GM18870 (cell line): ENCODE measurements around the gene POLD3.

Source experiments
- ATAC-seq: cut with Tn5 transposase; IDR thresholded peaks from one replicate; pipeline ENCODE4 v1.9.1; 2021; ENCODE audit warnings: moderate library complexity; ENCODE audit not compliant: unreplicated experiment

Gene POLD3

DNA sequence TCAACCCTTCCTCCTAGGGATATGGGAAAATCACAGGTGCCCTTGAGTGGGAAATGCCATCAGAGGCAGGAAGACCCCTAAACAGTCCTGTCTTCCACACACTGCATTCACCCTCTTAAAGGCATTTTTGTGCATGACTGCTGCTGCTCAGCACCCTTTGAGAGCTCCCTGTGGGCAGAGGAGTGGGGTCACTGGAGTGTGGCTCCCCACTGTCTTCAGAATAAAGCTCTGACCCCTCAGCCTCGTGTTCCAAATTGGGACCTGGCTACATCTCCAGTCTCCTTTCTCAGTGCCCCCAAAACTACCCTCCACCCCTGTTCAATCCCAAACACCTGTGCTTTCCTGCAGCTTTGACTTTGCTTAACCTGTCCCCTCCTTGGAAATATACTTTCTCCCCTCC, 92.3 kb downstream of the POLD3 start:
- ATAC-seq, result no peak

DNA sequence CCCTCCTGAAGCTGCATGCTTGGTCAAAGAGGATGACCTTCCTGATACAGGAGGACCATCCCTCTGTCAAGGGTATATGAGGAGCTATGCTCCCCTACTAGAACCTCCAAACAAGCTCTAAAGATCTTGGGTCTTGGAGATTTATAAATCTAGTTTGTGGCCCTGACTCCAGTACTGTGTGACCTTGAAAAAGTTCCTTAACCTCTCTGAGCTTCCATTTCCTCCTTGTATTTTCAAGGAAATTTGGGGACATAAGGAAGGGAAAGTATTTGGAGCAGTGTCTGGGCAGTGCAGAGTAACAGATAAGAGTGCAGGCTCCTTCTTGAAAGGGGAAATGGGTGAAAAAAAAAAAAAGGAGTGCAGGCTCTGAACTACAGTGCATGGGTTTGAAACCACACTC, 93.0 kb downstream of the POLD3 start:
- no peak for ATAC-seq

DNA sequence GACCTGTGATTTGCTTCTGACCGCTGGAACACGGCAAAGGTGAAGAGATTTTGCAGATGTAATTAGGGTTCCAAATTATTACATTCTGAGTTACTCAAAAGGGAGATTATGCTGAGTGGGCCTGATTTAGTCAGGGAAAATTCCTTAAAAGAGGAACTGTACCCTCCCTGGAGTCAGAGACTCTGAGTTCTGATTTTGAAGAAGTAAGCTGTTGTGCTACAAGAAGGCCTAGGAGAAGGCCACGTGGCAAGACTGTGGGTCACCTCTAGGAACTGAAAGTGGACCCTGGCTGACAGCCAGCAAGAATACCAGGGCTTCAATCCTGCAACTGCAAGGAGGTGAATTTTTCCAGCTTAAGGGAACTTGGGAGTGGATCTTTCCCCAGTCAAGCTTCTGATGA, 93.5 kb downstream of the POLD3 start:
- ATAC-seq, result no peak

DNA sequence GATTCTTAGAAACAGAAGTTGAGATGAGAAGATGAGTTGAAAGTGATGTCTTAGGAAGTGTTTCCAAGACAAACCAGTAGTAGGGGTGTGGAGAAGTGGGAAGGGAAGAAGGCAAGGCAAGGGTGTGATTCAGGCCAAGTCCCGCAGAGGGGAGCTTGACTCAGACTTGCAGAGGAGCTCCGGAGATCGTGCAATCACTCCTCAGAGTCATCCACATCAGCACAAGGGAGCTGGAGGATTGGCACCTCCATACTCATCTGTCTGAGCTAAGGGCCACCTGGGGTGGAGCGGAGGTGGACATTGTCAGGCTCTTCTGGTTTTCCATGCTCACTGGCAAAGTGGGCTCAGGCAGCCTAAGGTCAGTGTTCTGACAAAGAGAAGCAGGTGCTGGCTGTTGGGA, 94.4 kb downstream of the POLD3 start:
- no peak for ATAC-seq

DNA sequence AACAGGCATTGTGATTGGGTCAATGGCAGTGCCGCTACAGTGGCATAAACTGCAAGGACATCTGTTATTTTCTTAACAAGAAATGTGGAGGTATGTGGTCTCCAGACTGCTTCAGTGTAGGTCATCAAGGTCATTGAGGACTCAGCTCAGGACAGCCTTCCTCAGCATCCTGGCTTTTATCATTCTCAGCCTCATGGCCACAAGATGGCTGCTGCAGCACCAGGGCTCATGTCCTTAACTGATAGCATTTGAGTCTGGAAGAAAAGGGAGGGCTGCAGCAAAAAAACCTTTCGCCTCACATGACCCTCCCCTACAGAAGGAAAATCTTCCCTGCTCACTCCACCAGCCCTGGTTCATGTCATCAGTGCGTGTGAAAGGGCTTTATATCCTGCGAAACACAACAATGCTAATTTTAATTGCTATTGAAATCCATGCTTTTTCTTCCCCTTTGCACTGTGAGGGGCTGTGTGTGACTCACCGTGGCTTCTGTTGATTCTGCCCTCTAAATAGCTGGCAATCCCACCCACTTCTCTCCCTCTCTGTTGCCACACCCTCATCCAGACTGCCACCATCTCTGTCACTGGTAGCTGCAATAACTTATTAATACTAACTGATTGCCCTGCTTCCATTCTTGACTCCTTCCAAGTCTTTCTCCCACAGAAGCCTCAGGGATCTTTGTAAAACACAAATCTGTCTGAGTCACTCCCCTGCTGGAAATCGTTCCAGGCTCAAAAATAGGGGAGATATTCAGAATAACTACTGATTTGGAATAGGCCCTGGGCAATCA, 95.0 kb downstream of the POLD3 start:
- no peak for ATAC-seq

DNA sequence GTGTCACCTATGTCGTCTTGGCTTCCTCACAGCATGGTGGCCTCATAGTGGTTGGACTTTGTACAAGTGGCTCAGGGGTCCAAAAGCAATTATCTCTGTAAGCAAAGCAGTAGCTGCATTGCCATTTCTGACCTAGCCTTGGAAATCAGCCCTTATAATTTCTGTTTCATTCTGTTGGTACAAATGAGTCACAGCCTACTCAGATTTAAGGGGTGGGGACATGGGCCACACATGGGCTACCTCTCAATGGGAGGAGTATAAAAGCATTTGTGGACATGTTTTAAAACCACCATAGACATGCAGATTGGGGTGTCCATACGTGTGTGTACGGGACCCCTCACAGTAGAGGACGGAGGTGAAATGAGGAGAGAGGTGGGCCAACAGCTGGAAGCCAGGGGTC, 97.3 kb downstream of the POLD3 start:
- ATAC-seq, result no peak

DNA sequence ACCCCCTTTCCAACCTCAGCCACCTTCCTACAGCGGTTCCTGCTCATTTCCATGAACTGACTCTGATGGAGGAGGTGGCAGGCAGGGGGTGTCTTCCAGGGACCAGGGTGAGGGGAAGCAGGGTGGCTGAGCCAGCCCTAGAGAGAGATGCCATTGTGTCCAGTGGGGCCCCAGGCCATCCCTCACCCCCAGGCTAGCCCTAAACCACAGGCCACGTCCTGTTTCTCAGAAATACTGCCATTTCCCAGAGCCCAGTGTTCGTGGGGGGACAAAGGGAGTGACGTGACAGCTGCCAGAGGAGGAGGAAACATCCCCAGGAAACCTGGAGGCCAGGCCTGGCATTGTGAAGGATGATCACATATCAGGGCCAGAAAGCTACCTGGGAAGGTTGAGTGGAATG, 99.4 kb downstream of the POLD3 start:
- ATAC-seq, result no peak
